Lower leg skin (tissue), 3 donors: ENCODE results near the gene APP.
"Not testable (repeated sequence)": the region's sequence is repeated elsewhere in the genome, so short reads cannot be mapped to it uniquely, and the experiment has no call there.

Source experiments
- CTCF ChIP-seq, 3 donors: fragments of 450-650 bp; IDR thresholded peaks; one replicate each; pipeline ENCODE4 v1.5.1; 2016; ENCODE audit warnings: antibody characterized with exemption in 3 of 3, mild to moderate bottlenecking in 3 of 3, moderate library complexity in 2 of 3
- POLR2A ChIP-seq, 2 donors: fragments of 450-650 bp; IDR thresholded peaks; one replicate each; pipeline ENCODE4 v1.6.1; 2016 to 2017; ENCODE audit warnings: antibody characterized with exemption in 2 of 2, mild to moderate bottlenecking in 1 of 2, moderate library complexity in 1 of 2

DNA sequence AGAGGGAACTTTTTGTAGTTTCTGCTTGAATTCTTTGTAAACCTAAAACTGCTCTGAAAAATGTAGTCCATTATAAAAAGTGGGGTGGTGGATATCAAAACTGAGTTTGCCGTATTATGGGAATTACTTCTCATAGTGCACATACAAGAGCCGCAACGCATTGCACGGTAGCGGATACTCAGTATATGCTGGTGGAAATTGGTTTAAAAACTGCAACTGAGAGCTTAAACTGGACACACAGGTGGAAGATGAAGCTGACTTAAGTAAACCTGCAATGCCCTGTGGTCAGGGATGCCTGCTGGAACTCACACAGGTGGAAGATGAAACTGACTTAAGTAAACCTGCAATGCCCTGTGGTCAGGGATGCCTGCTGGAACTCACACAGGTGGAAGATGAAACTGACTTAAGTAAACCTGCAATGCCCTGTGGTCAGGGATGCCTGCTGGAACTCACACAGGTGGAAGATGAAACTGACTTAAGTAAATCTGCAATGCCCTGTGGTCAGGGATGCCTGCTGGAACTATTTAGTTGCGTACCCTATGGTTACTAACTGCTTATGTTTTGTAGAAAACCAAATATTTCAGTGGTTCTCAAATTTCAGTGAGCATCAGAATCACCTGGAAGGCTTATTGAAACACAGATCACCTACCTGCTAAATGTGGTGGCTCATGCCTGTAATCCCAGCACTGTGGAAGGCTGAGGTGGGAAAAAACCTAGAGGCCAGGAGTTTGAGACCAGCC lies 147.8 kb downstream of the APP start:
- not testable (repeated sequence) for TF ChIP-seq POLR2A, CTCF (IDR thresholded peaks at IDR 0.05)
